ENCODE measurements around the gene TBCCD1.
"Not testable (repeated sequence)": the region's sequence is repeated elsewhere in the genome, so short reads cannot be mapped to it uniquely, and the experiment has no call there.

Gene TBCCD1

DNA sequence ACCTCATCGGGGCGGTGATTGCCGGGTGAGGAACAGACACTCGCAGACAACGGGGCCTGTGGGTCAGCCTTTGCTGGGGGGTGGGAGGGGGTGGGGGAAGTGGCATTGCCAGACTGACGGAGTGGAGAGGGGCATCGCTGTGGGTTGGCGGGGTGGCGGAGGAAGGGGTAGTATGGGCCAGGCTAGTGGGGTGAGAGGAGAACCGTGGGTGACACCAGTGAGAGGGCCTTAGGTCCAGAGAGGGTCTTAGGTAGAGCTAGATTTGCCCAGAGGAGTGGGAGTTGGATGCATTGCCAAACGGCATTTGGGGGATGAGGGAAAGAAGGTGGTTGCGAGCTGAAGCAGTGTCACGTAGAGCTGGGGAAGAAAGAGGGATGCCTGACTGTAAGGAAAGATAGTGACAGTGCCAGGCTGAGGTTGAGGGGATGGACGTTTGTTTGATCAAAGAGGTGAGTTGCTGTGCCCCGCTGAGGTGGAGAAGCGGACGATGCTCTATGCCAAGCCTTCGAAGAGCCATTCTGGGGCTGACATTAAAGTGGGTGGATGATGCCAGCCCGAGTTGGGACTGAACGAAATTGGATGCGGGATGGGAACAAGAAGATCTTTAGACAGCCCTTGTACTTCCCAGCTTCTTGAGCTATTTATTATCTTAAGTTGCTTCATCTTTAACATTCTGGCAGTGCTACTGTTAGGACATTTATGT is 4.0 kb upstream of the TBCCD1 start:
- DNase-seq (ENCODE audit: low read depth), result no peak
- TF ChIP-seq, protein P1, sequence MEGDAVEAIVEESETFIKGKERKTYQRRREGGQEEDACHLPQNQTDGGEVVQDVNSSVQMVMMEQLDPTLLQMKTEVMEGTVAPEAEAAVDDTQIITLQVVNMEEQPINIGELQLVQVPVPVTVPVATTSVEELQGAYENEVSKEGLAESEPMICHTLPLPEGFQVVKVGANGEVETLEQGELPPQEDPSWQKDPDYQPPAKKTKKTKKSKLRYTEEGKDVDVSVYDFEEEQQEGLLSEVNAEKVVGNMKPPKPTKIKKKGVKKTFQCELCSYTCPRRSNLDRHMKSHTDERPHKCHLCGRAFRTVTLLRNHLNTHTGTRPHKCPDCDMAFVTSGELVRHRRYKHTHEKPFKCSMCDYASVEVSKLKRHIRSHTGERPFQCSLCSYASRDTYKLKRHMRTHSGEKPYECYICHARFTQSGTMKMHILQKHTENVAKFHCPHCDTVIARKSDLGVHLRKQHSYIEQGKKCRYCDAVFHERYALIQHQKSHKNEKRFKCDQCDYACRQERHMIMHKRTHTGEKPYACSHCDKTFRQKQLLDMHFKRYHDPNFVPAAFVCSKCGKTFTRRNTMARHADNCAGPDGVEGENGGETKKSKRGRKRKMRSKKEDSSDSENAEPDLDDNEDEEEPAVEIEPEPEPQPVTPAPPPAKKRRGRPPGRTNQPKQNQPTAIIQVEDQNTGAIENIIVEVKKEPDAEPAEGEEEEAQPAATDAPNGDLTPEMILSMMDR (conservative IDR thresholded peaks at IDR 0.05; ENCODE audit: low read depth, low read length), result no peak
- H3K4me3 ChIP-seq (ENCODE audit: low read depth, low read length), result peak overlapping the region; percentile 94

GRCh38 chr3:186570096-186570940 is 3.2 kb upstream of the TBCCD1 start, which contains the start of gene DNAJB11:
DNAJB11 (plus strand) TSS chr3:186570720; CDS start chr3:186570898, 178 bp downstream.
- TF ChIP-seq, protein P1 (conservative IDR thresholded peaks at IDR 0.05; ENCODE audit: low read depth, low read length), result no peak
- peak within 1 kb of the TSS; percentile 94 for H3K4me3 ChIP-seq (ENCODE audit: low read depth, low read length)
- DNase-seq (ENCODE audit: low read depth), result peak; percentile 100

DNA sequence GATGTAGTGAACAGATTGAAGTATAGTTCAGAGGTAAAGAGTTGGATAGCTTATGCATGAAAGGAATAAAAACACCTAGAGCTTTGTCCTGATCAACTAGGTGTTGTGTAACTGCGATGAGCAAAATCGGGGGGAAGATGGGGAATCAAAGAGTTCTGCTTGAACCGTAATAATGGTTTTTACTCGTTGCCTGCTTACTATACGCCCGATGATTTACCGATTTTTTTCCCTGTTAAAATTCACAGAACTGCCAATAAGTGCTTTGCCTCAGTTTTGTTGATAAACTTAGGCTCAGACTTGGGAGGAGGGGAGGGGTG is 2.6 kb upstream of the TBCCD1 start:
- no peak for DNase-seq (ENCODE audit: low read depth)
- TF ChIP-seq, protein P1 (conservative IDR thresholded peaks at IDR 0.05; ENCODE audit: low read depth, low read length), result no peak
- peak overlapping the region; percentile 62 for H3K4me3 ChIP-seq (ENCODE audit: low read depth, low read length)

- not testable (repeated sequence) for H3K4me3 ChIP-seq (ENCODE audit: low read depth, low read length); DNase-seq (ENCODE audit: low read depth)
Observed at GRCh38 chr3:186569361-186569760, 2.2 kb upstream of the TBCCD1 start.

DNA sequence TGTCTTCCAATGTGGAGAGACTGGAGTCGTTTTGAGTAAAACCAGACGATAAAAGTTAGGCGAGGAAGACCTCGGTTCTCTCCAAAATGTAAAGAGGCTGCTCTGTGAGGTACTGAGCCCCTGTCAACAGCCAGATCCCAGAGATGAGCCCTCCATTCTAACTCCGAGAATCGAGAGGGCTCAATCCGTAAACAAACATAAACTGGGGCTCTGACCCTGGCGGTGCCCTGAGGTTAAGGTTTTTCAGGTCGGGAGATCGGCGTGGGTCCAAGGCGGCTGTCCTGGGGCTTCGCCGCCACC is 417 bp downstream of the TBCCD1 start:
- TF ChIP-seq, protein P1 (conservative IDR thresholded peaks at IDR 0.05; ENCODE audit: low read depth, low read length), result no peak
- peak overlapping the region; percentile 91 for H3K4me3 ChIP-seq (ENCODE audit: low read depth, low read length)
- peak; percentile 10 for DNase-seq (ENCODE audit: low read depth)

- DNase-seq (ENCODE audit: low read depth), result no peak
- TF ChIP-seq, protein P1 (conservative IDR thresholded peaks at IDR 0.05; ENCODE audit: low read depth, low read length), result no peak
- H3K4me3 ChIP-seq (ENCODE audit: low read depth, low read length), result no peak overlapping the region
Observed at GRCh38 chr3:186564586-186564985, 2.6 kb downstream of the TBCCD1 start.

GRCh38 chr3:186552408-186553031 is 14.6 kb downstream of the TBCCD1 start:
- no peak for DNase-seq (ENCODE audit: low read depth)
- no peak overlapping the region for H3K4me3 ChIP-seq (ENCODE audit: low read depth, low read length)
- TF ChIP-seq, protein P1 (conservative IDR thresholded peaks at IDR 0.05; ENCODE audit: low read depth, low read length), result no peak
